Measurements from ENCODE around the gene SEC61A1. TPM values are rescaled to one million over a fixed set of nuclear protein-coding genes. Genes with fewer than 3 reads are reported as not detected.

SEC61A1 gene
- total RNA-seq, 6 experiments from 2014 or later: 497 to 608 (median 536) TPM

DNA sequence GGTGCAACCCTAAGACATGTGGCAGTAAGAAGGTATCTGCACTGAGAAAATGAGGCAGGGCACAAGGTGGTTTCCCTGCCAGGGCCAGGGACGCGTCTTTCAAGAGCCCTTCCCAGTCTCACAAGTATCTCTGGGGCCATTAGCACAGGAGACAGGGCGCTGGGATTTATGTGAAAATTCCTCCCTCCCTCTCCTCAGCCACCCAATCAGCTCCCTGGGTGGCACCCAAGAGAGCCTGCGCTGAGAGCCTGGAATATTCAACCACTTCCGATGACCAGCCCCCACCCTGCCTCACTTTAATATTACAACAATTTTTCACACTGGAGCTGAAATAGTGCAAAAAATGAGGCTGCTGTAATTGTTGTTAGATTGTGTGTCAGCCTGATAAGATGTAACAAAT is 26.1 kb downstream of the SEC61A1 start:
- TF ChIP-seq, protein P1, sequence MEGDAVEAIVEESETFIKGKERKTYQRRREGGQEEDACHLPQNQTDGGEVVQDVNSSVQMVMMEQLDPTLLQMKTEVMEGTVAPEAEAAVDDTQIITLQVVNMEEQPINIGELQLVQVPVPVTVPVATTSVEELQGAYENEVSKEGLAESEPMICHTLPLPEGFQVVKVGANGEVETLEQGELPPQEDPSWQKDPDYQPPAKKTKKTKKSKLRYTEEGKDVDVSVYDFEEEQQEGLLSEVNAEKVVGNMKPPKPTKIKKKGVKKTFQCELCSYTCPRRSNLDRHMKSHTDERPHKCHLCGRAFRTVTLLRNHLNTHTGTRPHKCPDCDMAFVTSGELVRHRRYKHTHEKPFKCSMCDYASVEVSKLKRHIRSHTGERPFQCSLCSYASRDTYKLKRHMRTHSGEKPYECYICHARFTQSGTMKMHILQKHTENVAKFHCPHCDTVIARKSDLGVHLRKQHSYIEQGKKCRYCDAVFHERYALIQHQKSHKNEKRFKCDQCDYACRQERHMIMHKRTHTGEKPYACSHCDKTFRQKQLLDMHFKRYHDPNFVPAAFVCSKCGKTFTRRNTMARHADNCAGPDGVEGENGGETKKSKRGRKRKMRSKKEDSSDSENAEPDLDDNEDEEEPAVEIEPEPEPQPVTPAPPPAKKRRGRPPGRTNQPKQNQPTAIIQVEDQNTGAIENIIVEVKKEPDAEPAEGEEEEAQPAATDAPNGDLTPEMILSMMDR (IDR thresholded peaks at IDR 0.05): no peak
- Mint-ChIP-seq H3K27me3 (ENCODE audit: insufficient read depth) (peaks cover 6% of the 10 kb centered on the region), H3K27ac (no peak overlapping the region), H3K36me3 (ENCODE audit: low read depth) (peaks cover 26% of the 10 kb centered on the region), H3K9me3 (no peaks in the 10 kb centered on the region), H3K4me3 (no peak overlapping the region), H3K4me1 (ENCODE audit: low read depth) (peaks cover 75% of the 10 kb centered on the region)
- no peak for DNase-seq

- Mint-ChIP-seq H3K4me3 (no peak overlapping the region), H3K27ac (peak overlapping the region; percentile 87; the same call in 1 of the 2 replicates), H3K9me3 (no peaks in the 10 kb centered on the region), H3K36me3 (ENCODE audit: low read depth) (peaks cover 26% of the 10 kb centered on the region), H3K27me3 (ENCODE audit: insufficient read depth) (peaks cover 6% of the 10 kb centered on the region), H3K4me1 (ENCODE audit: low read depth) (peaks cover 69% of the 10 kb centered on the region)
- TF ChIP-seq, protein P1 (IDR thresholded peaks at IDR 0.05): no peak
- no peak for DNase-seq
Measured at GRCh38 chr3:128078875-128079274, 26.6 kb downstream of the SEC61A1 start.

DNA sequence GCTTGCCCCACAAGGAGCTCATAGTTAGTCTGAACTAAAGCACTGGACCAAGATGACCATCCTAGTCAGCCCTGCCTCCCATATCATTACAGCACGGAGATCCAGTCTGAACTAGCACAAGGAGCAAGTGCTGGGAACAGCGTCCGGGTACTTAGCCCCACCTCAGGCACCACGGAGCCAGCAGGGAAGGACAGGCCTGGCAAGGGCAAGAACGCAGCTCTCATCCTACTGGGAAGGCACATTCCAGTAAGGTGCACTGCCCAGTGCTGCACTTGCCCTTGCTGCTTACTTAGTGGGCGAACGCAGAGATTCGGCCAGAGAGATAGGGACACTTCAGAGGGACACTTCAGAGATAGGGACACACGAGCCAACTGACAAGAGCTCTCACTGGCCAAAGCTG is 27.6 kb downstream of the SEC61A1 start:
- H3K36me3 Mint-ChIP-seq (ENCODE audit: low read depth): peaks cover 34% of the 10 kb centered on the region
- H3K4me1 Mint-ChIP-seq (ENCODE audit: low read depth): peaks cover 69% of the 10 kb centered on the region
- DNase-seq: no peak

GRCh38 chr3:128080323-128081080 is 28.3 kb downstream of the SEC61A1 start:
- no peaks in the 10 kb centered on the region for H3K9me3 Mint-ChIP-seq
- H3K27ac Mint-ChIP-seq: peak overlapping the region; percentile 87
- peaks cover 62% of the 10 kb centered on the region for H3K4me1 Mint-ChIP-seq (ENCODE audit: low read depth)
- DNase-seq: peak; percentile 91
- H3K27me3 Mint-ChIP-seq (ENCODE audit: insufficient read depth): peaks cover 4% of the 10 kb centered on the region
- peak overlapping the region; percentile 41 for H3K4me3 Mint-ChIP-seq
- peaks cover 36% of the 10 kb centered on the region for H3K36me3 Mint-ChIP-seq (ENCODE audit: low read depth)
- TF ChIP-seq, protein P1 (IDR thresholded peaks at IDR 0.05): no peak

More for the DNA sequence above, 27.6 kb downstream of the SEC61A1 start:
- H3K9me3 Mint-ChIP-seq: no peaks in the 10 kb centered on the region
- peak overlapping the region; percentile 41; the same call in 1 of the 2 replicates for H3K4me3 Mint-ChIP-seq
- TF ChIP-seq, protein P1 (IDR thresholded peaks at IDR 0.05): no peak
- H3K27me3 Mint-ChIP-seq (ENCODE audit: insufficient read depth): peaks cover 6% of the 10 kb centered on the region
- peak overlapping the region; percentile 87 for H3K27ac Mint-ChIP-seq

GRCh38 chr3:128081226-128081625 is 29.0 kb downstream of the SEC61A1 start:
- TF ChIP-seq, protein P1 (IDR thresholded peaks at IDR 0.05): no peak
- Mint-ChIP-seq H3K36me3 (ENCODE audit: low read depth) (peaks cover 38% of the 10 kb centered on the region), H3K9me3 (no peaks in the 10 kb centered on the region), H3K27me3 (ENCODE audit: insufficient read depth) (no peaks in the 10 kb centered on the region; the same call in 1 of the 2 replicates), H3K4me1 (ENCODE audit: low read depth) (peaks cover 60% of the 10 kb centered on the region), H3K27ac (peak overlapping the region; percentile 87), H3K4me3 (no peak overlapping the region)
- DNase-seq: no peak
